Kidney capillary endothelial cell (primary cell): ENCODE results near the gene CYB5RL.
"Not testable (repeated sequence)": the region's sequence is repeated elsewhere in the genome, so short reads cannot be mapped to it uniquely, and the experiment has no call there.

Source experiments
- DNase-seq: peaks from one replicate; pipeline ENCODE4 v3.0.0-alpha.2; 2018; ENCODE audit warnings: low spot score

CYB5RL gene

DNA sequence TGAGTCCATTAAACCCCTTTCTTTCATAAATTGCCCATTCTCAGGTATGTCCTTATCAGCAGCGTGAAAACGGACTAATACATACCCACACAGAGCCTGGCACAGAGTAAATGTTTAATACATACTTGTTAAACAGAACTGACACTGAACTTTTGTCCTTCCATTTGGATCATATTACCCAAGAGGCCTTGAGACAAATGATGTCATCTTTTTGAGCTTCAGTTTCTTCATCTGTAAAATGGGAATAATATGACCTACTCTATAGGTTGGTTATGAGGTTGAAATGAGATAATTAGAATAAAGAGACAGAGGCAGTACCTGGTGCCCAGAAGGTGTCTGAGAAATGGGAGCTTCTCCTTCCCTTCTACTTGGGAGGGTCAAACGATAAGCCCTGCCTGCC is 13.8 kb downstream of the CYB5RL start:
- no peak for DNase-seq

DNA sequence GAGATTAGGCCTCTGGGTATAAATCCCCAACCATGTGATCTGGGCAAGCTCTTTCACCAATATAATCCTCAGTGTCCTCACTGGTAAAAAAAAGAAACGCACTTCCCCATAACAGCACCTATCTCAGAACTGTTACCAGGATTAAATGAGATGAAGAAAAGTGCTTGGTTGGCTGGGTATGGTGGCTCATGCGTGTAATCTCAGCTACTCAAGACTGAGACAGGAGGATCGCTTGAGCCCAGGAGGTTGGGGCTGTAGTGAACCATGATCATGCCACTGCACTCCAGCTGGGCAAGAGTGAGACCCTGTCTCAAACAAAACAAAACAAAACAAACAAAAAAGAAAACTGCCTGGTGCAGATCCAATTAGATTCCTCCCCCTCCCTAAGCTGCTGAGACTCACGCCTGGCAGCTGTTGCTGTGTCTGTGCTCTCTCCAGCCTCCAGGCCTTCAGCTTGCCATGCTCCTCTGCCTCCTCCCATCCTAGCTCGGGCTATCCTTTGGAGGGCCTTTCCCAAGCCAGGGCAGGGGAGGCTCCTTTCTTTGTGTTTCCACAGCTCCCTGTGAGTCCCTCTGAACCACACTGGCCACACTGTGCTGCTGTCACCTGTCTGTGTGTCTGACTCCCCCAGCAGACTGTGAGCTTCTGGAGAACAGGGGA is 19.0 kb downstream of the CYB5RL start:
- DNase-seq, result no peak

DNA sequence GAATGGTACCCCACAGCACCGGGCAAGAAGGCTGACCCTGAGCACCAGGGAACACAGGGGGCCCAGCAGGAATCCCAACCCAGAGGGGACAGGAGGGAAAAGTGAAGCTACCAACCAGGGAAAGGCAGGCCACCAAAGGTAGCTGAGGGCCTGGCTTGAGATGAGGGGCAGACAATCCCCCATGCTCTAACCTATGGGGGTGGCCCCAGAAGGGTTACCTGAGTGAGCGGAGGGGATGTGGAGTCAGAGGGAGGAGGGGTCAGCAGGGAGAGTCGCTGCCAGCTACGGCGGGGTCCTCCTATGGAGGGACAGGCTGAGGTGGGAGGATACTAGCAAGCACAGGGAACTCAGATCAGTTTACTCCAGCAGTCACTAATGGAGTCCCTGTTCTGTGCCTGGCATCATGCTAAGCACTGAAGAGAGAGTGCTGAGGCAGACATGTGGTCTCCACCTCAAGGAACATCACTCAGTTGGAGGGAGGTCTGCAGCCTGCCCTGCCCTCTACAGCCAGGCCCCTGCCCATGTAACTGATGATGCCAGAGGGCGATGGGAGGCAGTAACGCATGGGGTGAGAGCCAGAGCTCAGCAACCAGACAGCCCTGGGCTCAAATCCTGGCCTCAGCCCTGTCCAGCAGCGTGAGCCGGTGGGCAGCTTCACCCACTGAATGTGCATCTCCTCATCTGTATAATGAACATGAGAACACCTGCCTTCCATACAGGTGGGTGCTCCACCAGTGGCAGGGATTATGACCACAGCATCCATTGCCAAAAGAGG is 21.3 kb downstream of the CYB5RL start:
- no peak for DNase-seq

DNA sequence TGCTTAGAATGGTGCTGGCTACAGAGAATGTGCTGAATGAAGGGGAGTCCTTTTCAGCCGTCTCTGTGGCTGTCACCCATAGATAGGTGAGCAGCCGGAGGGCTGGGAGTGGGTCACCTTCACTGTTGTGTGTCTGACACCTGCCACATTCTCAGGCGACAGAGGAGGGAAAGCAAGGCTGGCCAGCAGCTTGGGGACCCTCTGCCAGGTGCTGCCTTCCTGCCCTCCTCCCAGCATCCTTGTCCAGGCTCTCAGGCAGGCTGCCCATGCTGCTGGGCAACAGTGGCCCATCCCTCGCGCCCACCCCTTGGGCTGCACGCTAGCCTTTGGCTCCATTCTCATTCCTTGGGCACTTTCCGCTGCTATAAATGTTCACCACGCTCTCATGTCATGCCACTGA is 22.1 kb downstream of the CYB5RL start:
- DNase-seq, result no peak

DNA sequence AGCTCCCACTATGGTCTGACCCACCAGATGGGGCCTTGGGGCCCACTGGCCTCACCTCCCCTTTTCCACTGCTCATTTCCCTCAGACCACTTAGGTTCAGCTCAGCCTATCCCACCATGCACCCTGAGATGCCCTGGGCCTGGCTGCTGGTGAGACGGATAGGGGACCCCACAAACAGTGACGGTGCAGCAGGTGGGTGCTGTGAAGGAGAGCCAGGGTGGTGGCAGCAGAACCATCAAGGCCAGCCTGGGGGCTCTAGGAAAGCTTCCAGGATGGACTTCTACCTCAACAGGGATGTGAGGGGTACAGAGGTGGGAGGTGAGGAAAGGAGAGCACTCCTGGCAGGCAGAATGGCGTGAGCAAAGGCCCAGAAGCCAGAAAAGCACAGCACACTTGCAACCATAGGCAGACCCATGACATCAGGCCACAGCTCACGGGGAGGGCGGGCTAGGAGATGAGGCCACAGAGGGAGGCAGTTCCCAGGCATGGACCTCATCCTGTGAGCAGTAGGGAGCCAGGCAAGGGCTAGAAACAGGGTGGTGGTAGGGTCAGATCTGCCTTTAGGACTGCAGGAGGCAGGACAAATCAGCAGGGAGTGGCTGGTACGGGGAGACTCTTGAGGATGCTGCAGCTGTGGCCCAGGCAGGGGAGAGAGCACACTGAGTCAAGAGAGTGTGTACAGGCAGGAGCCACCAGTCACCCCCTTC is 23.1 kb downstream of the CYB5RL start:
- no peak for DNase-seq

DNA sequence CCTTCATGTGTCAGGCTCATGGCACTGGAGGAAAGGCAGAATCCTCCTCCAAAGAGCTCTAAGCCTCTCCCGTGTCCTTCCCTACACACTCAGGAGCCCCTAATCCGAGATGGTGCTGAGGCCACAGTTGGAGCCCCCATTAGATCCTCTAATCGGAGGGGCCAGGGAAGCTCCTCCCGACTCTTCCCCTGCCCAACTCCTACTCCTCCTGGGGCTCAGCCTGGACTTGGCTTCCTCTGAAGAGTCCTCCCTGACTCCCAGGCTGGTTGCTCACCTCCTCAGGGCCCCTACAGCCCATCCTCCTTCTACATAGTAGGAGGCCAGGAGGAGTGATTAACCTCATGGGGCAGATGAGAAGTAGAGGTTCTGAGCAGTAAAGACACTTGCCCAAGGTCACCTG is 25.7 kb downstream of the CYB5RL start:
- no peak for DNase-seq

DNA sequence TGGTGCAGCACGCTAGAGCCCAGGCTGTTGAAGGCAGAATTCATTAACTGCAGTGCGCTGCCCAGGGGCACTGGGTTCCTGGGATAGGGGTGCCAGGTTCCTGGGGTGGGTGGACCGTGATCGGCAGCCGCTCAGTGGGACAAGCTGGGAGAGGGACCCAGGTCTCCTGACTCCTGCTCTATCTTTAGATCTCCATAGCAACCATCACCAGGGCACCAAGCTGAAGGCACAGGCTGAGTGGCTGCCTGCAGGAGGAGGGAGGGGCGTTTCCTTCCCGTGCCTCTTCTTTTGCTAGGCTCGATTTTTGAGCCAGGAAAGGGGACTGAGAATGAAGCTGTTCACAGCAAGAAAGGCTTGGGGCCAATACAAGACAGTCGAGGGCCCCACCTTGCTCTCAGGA is 26.1 kb downstream of the CYB5RL start:
- DNase-seq, result no peak

DNA sequence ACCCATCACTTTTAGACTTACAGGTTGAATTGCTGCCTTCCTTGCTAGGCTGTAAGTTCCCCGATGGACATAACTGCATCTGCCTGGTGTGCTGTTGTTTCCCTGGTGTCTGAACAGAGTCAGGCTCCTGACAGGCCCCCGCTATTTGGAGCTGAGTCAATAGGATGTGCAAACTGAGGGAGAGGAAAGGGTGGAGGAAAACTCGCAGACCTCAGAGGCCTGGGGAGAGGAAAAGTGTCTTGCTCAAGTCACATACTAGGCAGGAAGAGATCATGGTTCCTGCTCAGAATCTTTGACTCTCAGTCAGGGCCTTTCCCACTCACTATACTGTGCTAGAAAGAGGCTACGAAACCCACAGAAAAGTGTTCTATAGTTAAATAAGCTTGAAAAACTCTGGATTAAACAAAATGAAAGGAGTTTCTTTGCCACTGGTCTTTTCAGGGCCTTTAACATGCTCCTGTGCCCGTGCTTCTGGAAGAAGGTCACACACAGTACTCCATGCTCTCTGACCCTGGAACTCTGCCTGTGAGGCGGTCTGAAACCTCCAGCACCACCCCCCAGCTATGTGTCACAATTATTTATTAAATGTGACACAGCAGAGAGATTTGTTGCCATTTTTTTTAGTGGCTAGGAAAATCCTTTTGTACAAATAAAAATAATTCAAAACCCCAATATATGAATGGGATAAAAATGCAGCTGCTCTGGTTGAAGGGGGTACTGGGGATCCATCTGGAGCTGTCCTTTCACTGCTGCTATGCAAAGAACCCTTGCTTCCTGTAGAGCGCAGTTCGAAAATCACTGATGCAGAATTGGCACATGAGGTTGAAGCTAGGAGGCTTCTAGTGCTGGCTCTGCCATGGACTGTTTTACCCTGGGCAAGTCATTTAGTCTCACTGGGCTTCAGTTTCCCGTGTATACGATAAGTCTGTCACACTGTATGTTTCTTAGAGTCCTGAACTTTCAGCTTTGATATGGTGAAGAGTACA is 26.9 kb downstream of the CYB5RL start:
- DNase-seq, result peak; percentile 26

DNA sequence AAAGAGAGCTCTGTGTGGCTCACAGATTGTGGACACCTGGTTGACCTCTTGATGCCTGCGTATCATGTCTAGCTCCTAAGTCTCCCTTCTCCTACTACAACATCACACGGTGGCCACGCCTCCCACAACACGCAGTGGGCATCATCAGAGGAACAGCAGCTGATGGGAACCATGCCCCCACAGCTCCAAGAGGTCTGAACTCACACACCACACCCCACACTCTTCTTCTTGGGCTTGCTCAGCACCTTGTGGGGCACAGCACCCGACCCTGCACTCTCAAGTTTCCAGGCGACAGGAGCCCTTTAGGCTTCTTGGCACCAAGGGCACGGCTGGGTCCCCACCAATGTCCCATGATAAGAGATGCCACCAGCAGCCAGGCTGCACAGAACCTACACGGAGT is 28.2 kb downstream of the CYB5RL start:
- no peak for DNase-seq

DNA sequence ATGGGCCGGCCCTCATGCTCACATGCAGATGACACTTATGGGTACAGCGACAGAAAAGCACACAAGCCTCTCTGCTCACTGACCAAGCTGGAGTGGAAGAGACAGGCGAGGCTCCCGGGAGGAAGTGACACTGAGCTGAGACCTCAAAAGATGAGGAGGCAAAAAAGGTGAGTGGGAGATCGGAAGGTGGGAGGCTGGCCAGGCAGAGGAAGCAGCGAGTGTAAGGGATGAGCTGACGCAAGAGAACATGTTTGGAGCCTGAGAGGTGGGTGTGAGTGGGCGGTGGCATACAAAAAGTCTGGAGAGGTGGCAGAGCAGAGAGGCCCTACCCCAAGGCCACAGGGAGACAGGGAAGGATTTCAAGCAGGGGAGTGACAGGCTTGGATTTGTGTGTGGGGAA is 28.8 kb downstream of the CYB5RL start:
- DNase-seq, result no peak

DNA sequence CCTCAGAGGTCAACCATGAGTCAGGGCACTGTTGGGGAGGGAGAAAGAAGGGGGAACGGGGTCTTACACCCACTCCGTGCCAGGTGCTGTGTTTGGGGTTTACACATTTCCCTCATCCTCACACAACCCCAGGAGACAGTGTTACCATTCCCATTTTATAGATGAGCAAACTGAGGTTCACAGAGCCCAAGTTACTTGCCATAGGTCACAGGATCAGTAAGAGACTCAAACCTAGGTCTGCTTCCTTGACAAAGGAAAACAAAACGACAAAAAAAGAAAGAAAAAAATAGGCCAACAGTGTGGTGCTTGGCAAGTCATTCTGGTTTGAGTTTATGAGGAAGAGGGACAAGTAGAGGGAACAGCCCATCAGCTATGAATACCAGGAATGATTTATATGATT is 30.8 kb downstream of the CYB5RL start:
- no peak for DNase-seq

DNA sequence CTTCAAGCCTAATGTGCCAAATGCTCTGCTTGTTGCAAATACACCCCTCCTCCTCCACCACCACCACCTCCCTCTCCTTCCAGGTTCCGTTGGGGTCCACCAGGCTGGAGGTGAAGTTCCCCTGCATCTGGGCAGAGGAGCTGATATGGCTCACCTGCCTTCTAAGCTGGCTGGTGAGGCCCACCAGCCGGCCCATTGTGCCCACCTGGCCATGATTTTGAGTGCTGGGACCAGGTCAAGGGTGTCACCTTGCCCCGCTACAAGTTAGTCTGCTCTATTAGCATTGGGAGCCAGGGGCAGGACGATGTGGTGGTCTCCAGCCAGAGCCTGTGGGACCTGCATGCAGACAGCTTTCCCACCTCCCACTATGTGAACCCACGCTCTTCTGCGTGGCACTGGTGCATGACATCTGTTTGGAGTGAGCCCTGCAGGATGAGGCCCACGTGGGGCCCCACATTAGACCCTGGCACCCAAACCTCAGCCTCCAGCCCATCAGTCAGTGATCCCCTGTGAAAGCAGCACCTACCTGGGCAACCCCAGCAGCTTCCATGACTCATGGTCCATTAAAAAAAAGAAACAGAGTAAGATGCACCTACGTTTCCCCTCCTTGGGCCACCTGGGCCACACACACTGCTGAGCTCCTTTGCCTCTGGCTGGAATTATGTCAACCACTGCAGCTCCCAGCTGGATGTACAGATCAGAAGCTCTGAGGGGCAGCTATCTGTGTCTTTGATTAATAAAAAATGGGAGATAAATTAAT is 31.4 kb downstream of the CYB5RL start:
- no peak for DNase-seq

DNA sequence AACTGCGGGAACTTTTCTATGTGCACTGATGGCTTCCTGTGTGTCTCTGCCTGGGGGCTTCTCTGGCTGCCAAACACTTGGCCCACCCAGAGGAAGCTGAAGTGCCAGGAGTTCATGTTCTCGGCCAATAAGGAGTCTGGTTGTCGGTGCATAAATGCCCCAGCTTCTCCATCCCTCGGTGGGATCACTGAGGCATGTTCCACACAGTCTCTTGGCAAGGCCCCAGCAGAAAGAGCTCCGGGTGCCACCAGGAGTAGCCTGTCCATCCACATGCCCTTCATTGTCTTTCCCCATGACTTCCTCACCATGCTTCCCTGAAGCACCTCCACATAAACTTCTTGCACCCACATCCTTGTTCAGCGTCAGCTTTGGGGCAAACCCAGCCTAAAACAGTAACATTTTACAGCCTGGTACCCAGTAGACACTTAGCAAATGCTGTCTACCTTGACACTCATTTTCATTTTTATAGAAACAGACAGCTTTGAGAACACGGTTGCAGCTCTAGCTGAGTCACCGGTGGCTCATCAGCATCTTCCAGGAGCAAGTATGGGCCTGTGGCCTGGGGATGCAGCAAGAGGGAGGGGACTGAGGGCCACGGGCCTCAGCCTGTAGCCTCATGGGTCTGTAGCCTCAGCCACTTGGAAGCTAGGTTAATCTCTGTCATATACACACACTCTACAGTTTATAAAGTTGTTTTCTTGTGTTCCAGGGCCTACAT is 32.2 kb downstream of the CYB5RL start:
- DNase-seq, result peak; percentile 21

DNA sequence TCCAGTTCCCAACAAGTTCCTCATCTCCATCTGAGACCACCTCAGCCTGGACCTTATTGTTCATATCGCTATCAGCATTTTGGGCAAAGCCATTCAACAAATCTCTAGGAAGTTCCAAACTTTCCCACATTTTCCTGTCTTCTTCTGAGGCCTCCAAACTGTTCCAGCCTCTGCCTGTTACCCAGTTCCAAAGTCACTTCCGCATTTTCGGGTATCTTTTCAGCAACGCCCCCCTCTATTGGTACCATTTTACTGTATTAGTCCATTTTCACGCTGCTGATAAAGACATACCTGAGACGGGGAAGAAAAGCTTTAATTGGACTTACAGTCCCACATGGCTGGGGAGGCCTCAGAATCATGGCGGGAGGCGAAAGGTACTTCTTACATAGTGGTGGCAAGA is 33.5 kb downstream of the CYB5RL start:
- not testable (repeated sequence) for DNase-seq

DNA sequence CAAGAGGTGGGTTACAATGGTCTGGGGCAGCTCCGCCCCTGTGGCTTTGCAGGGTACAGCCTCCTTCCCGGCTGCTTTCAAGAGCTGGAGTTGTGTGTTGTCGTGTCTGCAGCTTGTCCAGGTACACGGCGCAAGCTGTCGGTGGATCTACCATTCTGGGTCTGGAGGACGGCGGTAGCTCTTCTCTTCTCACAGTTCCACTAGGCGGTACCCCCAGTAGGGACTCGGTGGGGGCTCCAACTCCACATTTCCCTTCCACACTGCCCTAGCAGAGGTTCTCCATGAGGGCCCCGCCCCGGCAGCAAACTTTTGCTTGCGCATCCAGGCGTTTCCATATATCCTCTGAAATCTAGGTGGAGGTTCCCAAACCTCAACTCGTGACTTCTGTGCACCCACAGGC is 34.7 kb downstream of the CYB5RL start:
- no peak for DNase-seq

DNA sequence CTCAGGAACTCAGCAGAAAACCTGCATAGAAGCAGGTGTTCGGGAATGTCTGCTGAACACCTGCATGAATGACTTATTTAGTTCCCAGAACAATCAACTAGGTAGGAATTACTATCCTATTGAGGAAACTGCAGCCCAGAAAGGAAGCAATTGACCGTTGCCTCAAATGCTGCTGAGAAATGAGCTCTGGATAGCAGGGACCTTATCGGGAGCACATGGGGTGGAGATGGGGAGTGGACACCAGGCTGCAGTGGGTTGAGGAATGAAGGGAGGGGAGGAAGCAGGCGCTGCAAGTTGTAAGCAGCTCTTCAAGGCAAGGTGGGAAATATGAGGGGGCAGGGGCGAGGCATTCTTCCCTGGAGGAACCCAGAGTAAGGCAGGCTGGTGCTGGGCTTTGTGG is 36.3 kb downstream of the CYB5RL start:
- no peak for DNase-seq

DNA sequence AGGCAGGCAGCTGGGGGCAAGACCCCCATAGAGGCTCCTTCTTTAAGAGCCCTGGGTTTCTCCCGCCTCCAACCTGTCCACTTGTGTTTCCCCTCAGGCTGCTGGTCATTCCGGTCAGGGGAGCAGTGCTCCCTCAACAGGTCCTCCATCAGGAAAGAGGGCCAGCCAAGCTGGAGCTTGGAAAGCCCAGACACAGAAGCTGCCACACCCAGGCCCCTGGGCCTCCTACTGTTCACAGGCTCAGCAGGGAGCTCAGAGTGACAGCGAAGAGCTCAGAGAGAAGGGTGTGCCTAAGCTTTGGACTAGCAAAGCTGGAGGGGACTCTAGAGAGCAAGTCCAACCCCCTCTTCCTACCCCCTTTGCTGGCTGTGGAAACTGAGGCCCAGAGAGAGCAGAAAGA is 36.8 kb downstream of the CYB5RL start:
- no peak for DNase-seq

DNA sequence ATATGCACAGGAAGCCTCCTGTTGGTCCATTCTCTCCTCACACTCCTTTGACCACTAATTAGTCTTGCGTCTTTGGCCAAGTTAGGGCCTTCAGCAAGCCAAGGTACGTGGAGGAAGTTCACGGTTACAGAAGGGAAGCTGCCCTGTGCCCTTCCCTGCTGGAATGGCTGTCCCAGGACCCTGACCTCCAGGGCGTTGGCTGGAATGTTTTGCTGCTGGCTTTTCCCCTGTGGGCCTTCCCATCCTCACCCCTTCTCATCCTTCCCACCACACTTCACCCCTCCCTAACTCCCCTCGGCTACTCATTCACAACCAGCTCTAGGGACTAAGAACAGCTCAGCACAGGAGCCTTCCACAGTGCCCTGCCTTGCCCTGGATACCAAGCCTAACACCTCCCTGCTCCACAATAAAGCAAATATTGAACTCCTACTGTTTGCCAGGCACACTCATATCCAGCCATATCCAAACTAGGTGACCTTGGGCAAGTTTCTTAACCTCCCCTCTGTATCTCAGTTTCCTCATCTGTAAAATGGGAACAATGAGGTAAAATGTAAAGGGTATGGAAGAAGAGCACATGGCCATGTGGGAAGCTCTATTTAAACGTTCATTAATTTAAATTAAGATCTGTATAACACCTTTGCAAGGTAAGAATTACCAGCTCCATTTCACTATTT is 38.2 kb downstream of the CYB5RL start:
- DNase-seq, result no peak

DNA sequence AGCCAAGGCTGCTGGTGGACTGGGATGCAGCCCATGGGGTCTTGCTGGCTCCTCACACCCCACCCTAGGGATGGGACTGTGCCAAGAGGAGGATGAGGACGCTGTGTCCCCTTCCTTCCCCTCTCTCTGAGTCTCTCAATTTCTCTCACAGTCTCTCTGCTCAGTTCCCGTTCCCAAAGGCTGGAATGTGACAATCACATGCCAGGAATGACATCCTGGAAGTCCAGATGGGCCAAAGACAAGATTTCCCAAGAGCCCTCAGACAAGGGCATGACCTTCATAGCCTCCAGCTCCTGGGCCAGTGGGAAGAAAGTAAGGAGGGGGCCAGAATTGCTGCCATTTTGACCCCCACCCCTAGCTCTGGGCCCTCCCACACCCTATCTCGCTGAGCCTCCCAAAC is 39.5 kb downstream of the CYB5RL start:
- no peak for DNase-seq

DNA sequence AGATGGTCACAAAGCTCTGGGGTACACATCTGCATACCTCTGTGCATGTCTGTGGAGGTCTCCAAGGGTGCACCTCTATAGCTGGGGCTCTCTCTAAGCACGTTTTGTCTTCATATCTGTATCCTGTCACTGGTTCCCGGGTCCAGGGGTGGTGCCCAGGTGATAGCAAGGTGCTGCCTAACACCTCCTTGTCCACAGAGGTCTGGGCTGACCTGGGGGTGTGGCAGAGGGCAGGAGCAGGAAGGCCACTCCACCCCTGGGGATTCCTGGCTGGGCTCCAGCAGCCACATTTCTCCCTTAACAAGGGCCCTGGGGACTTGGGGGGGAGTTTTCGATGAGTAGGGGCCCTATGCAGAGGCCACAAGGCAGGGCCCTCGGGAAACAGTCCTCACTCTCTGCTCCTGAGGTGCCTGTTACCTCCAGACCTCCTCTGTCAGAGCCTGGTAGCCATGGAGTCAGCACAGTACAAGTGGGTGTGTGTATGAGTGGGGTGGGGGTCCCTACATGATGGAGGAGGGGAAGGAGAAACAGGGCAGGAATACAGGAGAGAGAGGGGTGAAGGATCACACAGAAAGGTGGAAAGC is 40.0 kb downstream of the CYB5RL start:
- DNase-seq, result no peak
